ENCODE results near the gene HSF4. TPM values are rescaled to one million over a fixed set of nuclear protein-coding genes. Genes with fewer than 3 reads are reported as not detected.

HSF4 gene
- total RNA-seq, 4 donors from 2014 or later: 9.0 to 111 (median 29.7) TPM

DNA sequence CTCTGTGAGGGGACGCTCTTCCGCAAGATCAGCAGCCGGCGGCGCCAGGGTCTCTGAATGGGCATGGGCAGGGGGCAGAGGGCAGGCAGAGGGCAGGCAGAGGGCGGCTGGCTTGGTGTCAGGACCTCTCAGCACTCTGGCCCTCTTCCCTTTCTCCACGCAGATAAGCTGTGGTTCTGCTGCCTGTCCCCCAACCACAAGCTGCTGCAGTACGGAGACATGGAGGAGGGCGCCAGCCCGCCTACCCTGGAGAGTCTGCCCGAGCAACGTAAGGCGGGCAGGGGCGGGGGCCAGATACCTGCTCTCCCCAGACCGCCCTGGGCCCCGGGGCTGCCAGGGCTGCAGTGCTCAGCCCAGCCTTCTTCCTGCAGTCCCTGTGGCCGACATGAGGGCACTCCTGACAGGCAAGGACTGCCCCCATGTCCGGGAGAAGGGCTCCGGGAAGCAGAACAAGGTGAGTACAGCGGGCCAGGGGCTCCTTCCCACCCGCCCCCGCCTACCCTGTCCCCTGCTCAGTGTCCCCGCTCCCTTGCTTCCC, 38.5 kb downstream of the HSF4 start:
- TF ChIP-seq, protein P1, sequence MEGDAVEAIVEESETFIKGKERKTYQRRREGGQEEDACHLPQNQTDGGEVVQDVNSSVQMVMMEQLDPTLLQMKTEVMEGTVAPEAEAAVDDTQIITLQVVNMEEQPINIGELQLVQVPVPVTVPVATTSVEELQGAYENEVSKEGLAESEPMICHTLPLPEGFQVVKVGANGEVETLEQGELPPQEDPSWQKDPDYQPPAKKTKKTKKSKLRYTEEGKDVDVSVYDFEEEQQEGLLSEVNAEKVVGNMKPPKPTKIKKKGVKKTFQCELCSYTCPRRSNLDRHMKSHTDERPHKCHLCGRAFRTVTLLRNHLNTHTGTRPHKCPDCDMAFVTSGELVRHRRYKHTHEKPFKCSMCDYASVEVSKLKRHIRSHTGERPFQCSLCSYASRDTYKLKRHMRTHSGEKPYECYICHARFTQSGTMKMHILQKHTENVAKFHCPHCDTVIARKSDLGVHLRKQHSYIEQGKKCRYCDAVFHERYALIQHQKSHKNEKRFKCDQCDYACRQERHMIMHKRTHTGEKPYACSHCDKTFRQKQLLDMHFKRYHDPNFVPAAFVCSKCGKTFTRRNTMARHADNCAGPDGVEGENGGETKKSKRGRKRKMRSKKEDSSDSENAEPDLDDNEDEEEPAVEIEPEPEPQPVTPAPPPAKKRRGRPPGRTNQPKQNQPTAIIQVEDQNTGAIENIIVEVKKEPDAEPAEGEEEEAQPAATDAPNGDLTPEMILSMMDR (IDR thresholded peaks at IDR 0.05 in 4 of 5, conservative IDR thresholded peaks at IDR 0.05 in 1 of 5): no peak
- no peak for TF ChIP-seq POLR2A (IDR thresholded peaks at IDR 0.05)
- in situ Hi-C loops (cut with MboI; ENCODE audit: low sequenced_read_pairs in 4 of 4) (no loop called here), intact Hi-C loops (cut with DNase I; ENCODE audit: low total_unique reads) (no loop called here)
- peaks cover 0 to 19% of the 10 kb centered on the region in 2 donors for H3K36me3 ChIP-seq
- H3K4me1 ChIP-seq: peaks cover 7 to 18% of the 10 kb centered on the region in 2 donors
- ATAC-seq (no peak), DNase-seq (no peak)
- H3K4me3 ChIP-seq: no peak overlapping the region
- H3K9me3 ChIP-seq: no peaks in the 10 kb centered on the region
- no peak overlapping the region for H3K27ac ChIP-seq
- no peaks in the 10 kb centered on the region for H3K27me3 ChIP-seq

DNA sequence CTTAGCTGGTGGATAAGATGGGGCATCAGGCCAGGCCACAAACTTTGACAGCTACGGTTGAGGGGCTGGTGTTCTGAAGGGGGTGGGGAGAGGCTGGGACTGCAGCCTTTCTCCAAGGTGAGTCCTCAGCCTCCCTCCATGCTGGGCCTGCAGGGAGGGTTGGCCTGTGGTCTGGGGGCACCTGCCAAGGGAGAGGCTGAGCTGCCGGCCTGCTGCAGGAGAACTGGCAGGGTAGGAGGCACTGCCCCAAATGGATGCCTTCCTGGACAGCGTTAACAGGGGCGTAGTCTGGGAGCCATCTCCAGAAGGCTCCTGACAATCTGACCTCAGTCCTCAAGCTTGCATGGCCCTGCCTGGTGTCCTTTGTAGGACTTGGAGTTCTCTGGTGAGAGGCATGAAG, 39.5 kb downstream of the HSF4 start:
- ATAC-seq (no peak), DNase-seq (no peak)
- Histone ChIP-seq H3K27me3 (no peaks in the 10 kb centered on the region), H3K36me3 (peaks cover 0 to 19% of the 10 kb centered on the region in 2 donors), H3K4me3 (no peak overlapping the region), H3K4me1 (peaks cover 12 to 20% of the 10 kb centered on the region in 2 donors), H3K9me3 (no peaks in the 10 kb centered on the region), H3K27ac (no peak overlapping the region)
- intact Hi-C loops (cut with DNase I; ENCODE audit: low total_unique reads) (no loop called here), in situ Hi-C loops (cut with MboI; ENCODE audit: low sequenced_read_pairs in 4 of 4) (no loop called here)
- TF ChIP-seq POLR2A (IDR thresholded peaks at IDR 0.05): no peak
- TF ChIP-seq, protein P1 (IDR thresholded peaks at IDR 0.05 in 4 of 5, conservative IDR thresholded peaks at IDR 0.05 in 1 of 5): no peak

DNA sequence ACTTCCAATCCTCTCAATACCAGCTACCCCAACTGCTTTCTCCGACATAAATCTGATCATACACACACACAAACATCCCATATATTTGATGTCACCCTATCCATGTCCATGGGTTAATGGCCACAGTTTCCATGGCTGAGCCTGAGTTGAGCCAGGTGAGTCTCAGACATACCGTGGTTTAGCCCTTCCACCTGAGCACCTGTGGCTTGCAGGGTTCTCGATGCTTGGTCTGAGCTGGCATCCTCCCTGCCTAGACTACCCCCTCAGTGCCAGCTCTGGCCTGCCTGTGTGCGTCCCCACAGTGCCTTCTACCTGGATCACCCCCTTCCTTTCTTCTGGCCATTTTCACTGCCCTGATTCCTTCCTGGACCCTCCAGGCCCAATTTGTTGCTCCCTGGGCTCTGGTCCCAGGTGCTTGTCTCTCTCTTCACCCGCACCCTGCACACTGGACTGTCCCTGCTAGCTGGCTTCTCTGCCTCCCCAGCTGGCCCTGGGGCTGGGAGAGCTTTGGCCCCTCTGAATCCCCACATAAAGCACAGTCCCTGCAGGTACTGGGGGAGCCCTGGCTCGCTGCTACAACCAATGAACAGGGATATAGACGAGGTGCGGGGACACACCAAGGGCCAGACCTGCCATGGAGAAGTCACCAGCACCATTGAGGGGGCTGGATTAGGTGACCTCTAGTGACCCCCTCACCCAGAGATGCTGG, 41.7 kb downstream of the HSF4 start:
- H3K9me3 ChIP-seq: no peaks in the 10 kb centered on the region
- no peaks in the 10 kb centered on the region for H3K27me3 ChIP-seq
- ATAC-seq (no peak), DNase-seq (no peak)
- TF ChIP-seq, protein P1 (IDR thresholded peaks at IDR 0.05 in 4 of 5, conservative IDR thresholded peaks at IDR 0.05 in 1 of 5): no peak
- no peak for TF ChIP-seq POLR2A (IDR thresholded peaks at IDR 0.05)
- in situ Hi-C loops (cut with MboI; ENCODE audit: low sequenced_read_pairs in 4 of 4): no loop called here
- H3K36me3 ChIP-seq: peaks cover 0 to 19% of the 10 kb centered on the region in 2 donors
- intact Hi-C loops (cut with DNase I; ENCODE audit: low total_unique reads): no loop called here
- peaks cover 23 to 24% of the 10 kb centered on the region in 2 donors for H3K4me1 ChIP-seq
- no peak overlapping the region for H3K27ac ChIP-seq
- no peak overlapping the region for H3K4me3 ChIP-seq

DNA sequence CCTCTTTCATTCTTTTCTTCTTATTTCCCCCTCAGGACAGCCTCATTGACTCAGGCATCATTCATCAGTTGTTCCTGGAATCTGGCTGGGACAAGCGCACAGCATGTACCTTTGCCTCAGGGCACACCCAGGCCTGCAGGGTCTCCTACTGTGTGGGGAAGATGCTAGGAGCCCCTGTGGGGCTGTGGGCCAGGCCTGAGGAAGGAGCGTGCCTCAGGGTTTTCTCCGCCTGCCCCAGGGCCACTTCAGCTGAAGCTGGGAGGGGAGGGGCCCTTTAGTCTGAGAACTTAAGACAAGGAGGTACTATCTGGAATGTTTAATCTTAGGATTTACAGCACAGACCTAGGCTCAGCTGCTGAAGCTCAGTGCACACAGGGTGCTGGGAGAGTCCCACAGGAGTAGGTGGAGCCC, 42.3 kb downstream of the HSF4 start:
- no peak overlapping the region for H3K4me3 ChIP-seq
- intact Hi-C loops (cut with DNase I; ENCODE audit: low total_unique reads): no loop called here
- in situ Hi-C loops (cut with MboI; ENCODE audit: low sequenced_read_pairs in 4 of 4): no loop called here
- no peak for ATAC-seq
- peak overlapping the region; percentile 53 to 83 (median 70) for H3K27ac ChIP-seq
- TF ChIP-seq, protein P1 (IDR thresholded peaks at IDR 0.05 in 4 of 5, conservative IDR thresholded peaks at IDR 0.05 in 1 of 5): no peak
- TF ChIP-seq POLR2A (IDR thresholded peaks at IDR 0.05): no peak
- peaks cover 23 to 24% of the 10 kb centered on the region in 2 donors for H3K4me1 ChIP-seq
- DNase-seq: no peak
- H3K9me3 ChIP-seq: no peaks in the 10 kb centered on the region
- no peaks in the 10 kb centered on the region for H3K27me3 ChIP-seq
- peaks cover 0 to 16% of the 10 kb centered on the region in 2 donors for H3K36me3 ChIP-seq

All from gastrocnemius medialis (tissue), 4 donors.